Fibroblast of the aortic adventitia (primary cell): ENCODE measurements around the gene PSG1. TPM values are rescaled to one million over a fixed set of nuclear protein-coding genes. Genes with fewer than 3 reads are reported as not detected.
"Not testable (repeated sequence)": the region's sequence is repeated elsewhere in the genome, so short reads cannot be mapped to it uniquely, and the experiment has no call there.

Experiments used
- DNase-seq: peaks from one replicate; pipeline ENCODE4 v3.0.0-alpha.2; 2010; ENCODE audit warnings: low read depth
- H3K4me3 ChIP-seq: 2 replicates; pipeline ENCODE4 v1.5.1; 2011; ENCODE audit warnings: low read depth, mild to moderate bottlenecking, control low read depth, low read length, moderate library complexity
- CTCF ChIP-seq: IDR thresholded peaks from 2 replicates; pipeline ENCODE4 v1.5.1; 2011; ENCODE audit warnings: mild to moderate bottlenecking, low read length, control low read depth, inconsistent platforms; ENCODE audit not compliant: insufficient read depth
- total RNA-seq: library from RNA; depleted of rRNA; stranded (reverse); fragments of >200 nt; gene quantifications from 2 replicates; pipeline ENCODE4 v1.2.3, GENCODE V29; 2012; ENCODE audit warnings: low replicate concordance

The PSG1 gene
- 0.72 TPM in 1 of 2 replicates, not detected in the other for total RNA-seq

GRCh38 chr19:42879613-42880012 is at the start of gene PSG1:
Gene PSG1, minus strand, starts transcription at chr19:42879713. Its CDS starts 132 bp downstream, at chr19:42879581.
- TF ChIP-seq CTCF = no peak
- no peak for DNase-seq
- H3K4me3 ChIP-seq = no peak within 1 kb of the TSS

GRCh38 chr19:42928896-42929295 is 49.4 kb upstream of the PSG1 start:
- H3K4me3 ChIP-seq = no peak overlapping the region
- TF ChIP-seq CTCF = no peak

GRCh38 chr19:42926781-42927180 is 47.3 kb upstream of the PSG1 start:
- no peak for TF ChIP-seq CTCF
- H3K4me3 ChIP-seq = no peak overlapping the region
- no peak for DNase-seq

More at GRCh38 chr19:42928896-42929295, 49.4 kb upstream of the PSG1 start:
- no peak for DNase-seq

- peak; percentile 87 for TF ChIP-seq CTCF
- peak; percentile 81 for DNase-seq
- H3K4me3 ChIP-seq = not testable (repeated sequence)
Measured at GRCh38 chr19:42923106-42923505, 43.6 kb upstream of the PSG1 start.

- H3K4me3 ChIP-seq, DNase-seq: not testable (repeated sequence)
Measured at GRCh38 chr19:42920971-42921370, 41.5 kb upstream of the PSG1 start.

- DNase-seq = no peak
- TF ChIP-seq CTCF = no peak
- no peak overlapping the region for H3K4me3 ChIP-seq
Measured at GRCh38 chr19:42919757-42920079, 40.2 kb upstream of the PSG1 start.

GRCh38 chr19:42919070-42919756 is 39.7 kb upstream of the PSG1 start:
- peak; percentile 46 for TF ChIP-seq CTCF
- not testable (repeated sequence) for H3K4me3 ChIP-seq, DNase-seq

GRCh38 chr19:42918377-42919069 is 39.0 kb upstream of the PSG1 start:
- DNase-seq, H3K4me3 ChIP-seq: not testable (repeated sequence)

GRCh38 chr19:42917634-42918033 is 38.1 kb upstream of the PSG1 start, which contains the start of gene PSG6:
Gene PSG6, minus strand, starts transcription at chr19:42917894. Its CDS starts 102 bp downstream, at chr19:42917792.
- not testable (repeated sequence) for H3K4me3 ChIP-seq, DNase-seq

GRCh38 chr19:42916931-42917330 is 37.4 kb upstream of the PSG1 start:
- DNase-seq, H3K4me3 ChIP-seq: not testable (repeated sequence)

- DNase-seq, H3K4me3 ChIP-seq: not testable (repeated sequence)
Measured at GRCh38 chr19:42913516-42913915, 34.0 kb upstream of the PSG1 start.

- H3K4me3 ChIP-seq, DNase-seq: not testable (repeated sequence)
Measured at GRCh38 chr19:42912941-42913340, 33.4 kb upstream of the PSG1 start.
